AG09309 (cell line): ENCODE data around the gene XXYLT1.

ENCODE experiments used
- DNase-seq: peaks from one replicate; pipeline ENCODE4 v3.0.0-alpha.2; 2010; ENCODE audit warnings: low read depth
- H3K4me3 ChIP-seq: 2 replicates; pipeline ENCODE4 v1.5.1; 2011; ENCODE audit warnings: mild to moderate bottlenecking, low read depth, low read length, moderate library complexity; ENCODE audit not compliant: control insufficient read depth
- CTCF ChIP-seq: IDR thresholded peaks from 2 replicates; pipeline ENCODE4 v1.5.1; 2011; ENCODE audit warnings: mild to moderate bottlenecking, low read depth, low read length, inconsistent platforms; ENCODE audit not compliant: insufficient read depth, control insufficient read depth; ENCODE audit errors: missing control alignments

The XXYLT1 gene

DNA sequence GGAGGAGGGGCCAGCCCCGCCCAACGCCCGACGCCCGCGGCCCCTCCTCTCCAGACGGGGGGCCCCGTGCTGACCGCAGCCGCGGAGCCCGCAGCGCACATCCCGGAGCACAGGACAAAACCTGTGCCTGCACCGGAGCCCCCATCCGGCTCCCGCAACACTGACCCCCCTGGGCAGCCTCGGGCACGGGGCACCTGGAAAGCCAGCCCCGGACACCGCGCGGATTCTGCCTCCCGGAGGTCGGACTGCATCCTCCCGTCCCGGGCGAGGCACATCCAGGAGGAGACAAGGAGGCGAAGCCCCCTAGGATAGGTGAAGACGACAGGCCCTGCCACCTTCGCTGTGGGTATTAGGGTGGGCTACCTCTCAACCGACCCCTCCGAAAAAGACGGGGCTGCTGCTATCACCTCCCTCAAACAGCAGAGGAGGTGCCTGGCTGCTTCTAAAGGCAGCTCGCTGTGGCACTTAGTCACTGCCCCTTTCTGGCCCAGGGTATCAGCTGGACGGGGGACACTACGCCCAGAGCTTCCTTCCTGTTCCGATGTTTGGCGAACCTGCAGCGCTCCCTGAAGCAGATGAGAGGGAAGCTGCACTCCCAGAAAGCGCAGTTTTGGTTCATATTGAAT, 10.6 kb downstream of the XXYLT1 start:
- DNase-seq, result no peak
- H3K4me3 ChIP-seq, result peak overlapping the region; percentile 74
- TF ChIP-seq CTCF, result no peak

DNA sequence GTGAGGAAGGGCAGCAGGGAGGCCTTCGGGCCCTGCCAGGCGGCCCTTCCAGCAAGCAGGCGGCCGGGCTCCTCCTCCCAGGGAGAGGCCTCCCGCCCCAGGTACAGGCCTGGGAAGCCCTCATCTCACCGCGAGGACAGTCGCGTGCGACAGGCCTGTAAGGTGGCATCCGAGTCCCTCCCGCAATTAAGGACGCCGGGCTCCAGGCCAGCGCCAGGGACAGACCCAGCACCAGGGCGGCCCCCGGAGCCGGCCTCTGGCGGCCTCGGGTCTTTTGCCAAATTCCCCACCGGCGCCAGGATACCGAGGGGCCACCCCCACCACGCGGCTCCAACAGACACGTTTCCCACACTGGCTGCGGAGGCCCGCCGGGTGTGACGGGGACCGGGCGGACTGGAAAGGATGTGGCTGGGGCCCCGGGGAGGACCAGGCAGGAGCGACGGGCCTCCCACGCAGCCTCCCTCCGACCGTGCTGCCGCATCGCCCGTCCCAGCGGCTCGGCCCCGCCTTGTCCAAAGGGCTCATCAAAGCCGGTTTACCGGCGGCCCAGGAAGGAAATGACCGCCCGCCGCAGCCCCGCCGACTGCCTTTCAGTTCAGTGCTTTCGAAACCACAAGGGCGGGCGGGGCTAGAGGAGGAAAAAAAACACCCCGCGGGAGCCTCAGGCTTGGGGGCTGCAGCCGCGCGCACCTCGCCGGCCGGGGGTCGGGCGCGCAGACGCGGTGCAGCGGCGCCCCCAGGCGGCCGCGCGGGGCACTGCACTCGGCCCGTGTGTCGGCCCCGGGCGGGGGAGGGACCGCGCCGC, 11.3 kb downstream of the XXYLT1 start:
- H3K4me3 ChIP-seq, result peak overlapping the region; percentile 74
- peak; percentile 36 for TF ChIP-seq CTCF
- DNase-seq, result peak; percentile 80

DNA sequence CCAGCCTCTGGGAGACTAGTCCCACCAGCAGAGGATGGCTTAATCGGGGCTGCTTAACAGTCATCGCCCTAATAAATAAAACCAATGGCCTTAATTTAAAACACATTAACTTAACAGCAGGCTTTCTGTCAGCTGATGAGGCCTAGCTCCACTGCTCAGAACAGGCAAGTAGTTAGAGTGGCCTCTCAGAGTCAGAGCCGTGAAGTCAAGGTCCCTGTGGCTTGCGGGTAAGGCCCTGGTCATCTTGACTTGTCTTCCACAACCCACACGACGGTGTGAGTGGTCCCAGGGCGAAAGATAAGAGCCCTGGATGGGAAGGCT, 11.8 kb downstream of the XXYLT1 start:
- TF ChIP-seq CTCF, result no peak
- peak overlapping the region; percentile 55 for H3K4me3 ChIP-seq
- DNase-seq, result no peak

- TF ChIP-seq CTCF, result no peak
- H3K4me3 ChIP-seq, result no peak overlapping the region
- DNase-seq, result no peak
Measured at GRCh38 chr3:195258449-195259153, 12.4 kb downstream of the XXYLT1 start.

GRCh38 chr3:195257454-195258448, 13.2 kb downstream of the XXYLT1 start:
- H3K4me3 ChIP-seq, result no peak overlapping the region
- TF ChIP-seq CTCF, result no peak
- no peak for DNase-seq

DNA sequence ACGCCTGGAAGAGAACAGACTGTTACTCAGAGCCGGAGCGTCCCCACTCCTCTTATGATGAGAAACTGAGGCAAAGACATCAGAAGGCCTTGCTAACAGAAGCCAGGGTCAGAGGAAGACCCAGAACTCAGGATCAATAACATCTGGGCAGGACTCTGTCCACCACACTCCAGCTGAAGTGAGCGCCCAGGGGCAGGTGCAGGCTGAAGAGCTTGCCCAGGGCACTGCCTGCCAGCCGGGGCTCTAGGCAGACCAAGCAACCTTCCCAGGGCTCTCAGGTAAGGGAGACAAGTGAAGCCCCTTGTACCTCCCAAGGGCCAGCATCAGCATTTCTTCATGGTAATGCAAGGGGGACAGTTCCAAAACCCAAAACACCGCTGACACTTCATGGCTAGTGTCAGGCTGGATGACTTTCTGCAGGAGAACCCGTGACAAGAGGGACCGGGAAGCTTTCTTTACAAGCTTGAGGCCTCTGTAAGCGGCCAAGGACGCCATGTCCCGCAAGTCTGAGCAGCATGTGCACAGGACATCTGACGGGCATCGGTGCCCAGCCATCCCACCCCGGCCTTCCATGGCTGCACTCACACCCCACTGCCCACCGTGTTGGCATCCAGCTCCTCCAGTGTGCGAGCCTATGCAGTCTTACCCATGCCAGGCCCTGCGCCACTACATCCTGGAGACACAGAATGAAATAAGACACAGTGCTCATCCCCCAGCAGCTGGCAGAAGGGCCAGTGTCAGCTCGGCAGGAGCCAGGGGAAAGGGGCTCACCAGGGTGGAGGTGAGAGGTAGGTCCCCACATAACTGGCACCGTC, 14.1 kb downstream of the XXYLT1 start:
- TF ChIP-seq CTCF, result no peak
- DNase-seq, result no peak
- H3K4me3 ChIP-seq, result no peak overlapping the region
